HT-29 (cell line): Measurements from ENCODE around the gene GPR158. TPM values are rescaled to one million over a fixed set of nuclear protein-coding genes. Genes with fewer than 3 reads are reported as not detected.

Source experiments
- DNase-seq: peaks from one replicate; pipeline ENCODE4 v3.0.0-alpha.2; 2015; ENCODE audit warnings: low spot score
- total RNA-seq: library from RNA; depleted of rRNA; stranded (reverse); fragments of >200 nt; shearing (Covaris generic); gene quantifications from 2 replicates; pipeline ENCODE4 v1.2.3, GENCODE V29; 2014

Gene GPR158
- total RNA-seq, 1 experiment from 2014 or later, result 3.1 TPM

GRCh38 chr10:25565570-25565969, 390.8 kb downstream of the GPR158 start:
- no peak for DNase-seq

DNA sequence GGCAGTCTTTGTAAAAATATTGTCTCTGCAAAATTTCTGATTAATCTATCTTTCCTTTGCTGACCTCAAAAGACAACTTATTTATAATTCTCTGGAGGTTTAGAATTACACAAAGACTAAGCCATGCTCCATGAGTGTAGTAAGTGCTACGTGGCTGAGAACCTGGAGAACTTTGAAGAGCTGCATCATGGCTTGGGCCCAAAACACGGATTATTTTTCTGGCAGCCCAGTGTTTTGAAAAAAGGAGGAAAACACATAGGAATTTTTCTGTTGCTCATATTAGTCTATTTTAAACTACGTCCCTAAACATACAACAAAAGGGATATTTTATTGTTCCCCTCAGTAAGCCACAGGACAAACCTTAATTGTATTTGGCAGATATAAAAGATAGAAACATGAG, 398.5 kb downstream of the GPR158 start:
- DNase-seq, result no peak

DNA sequence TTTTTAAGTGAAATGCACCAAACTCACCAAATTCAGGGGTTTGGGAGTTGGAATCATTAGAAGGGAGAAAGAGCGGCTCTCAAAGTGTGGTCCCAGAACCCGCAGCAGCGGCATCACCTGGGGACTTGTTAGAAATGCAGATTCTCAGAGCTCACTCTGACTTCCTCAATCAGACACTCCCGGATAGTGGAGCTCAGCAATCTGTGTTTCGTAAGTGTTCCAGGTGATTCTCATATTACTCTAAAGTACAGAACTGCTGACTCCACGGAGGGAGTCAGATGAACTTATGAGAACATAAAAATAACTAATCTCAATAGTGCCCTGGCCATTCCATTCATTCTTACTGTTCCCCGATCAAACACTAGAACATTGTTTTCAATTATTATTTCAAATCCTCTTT, 400.5 kb downstream of the GPR158 start:
- no peak for DNase-seq

DNA sequence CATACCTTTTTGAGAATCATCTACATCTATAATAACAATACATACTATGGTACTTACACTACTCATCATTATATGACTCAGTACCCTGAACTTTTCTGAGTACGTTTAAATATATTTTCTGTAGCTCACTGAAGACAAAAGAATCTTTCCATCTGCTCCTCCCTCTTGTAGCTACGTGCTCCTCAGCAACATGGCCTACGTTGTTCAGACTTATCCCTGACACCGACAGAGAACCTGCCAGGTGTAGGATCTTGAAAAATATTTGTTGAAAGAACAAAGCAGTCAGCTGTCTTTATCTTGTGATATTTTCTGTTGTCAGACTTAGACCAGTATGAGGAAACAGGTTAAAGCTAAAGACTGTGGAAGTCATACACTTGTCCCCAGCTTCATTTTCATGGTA, 403.3 kb downstream of the GPR158 start:
- no peak for DNase-seq

- no peak for DNase-seq
These were observed 408.2 kb downstream of the GPR158 start for GRCh38 chr10:25582961-25583360.

DNA sequence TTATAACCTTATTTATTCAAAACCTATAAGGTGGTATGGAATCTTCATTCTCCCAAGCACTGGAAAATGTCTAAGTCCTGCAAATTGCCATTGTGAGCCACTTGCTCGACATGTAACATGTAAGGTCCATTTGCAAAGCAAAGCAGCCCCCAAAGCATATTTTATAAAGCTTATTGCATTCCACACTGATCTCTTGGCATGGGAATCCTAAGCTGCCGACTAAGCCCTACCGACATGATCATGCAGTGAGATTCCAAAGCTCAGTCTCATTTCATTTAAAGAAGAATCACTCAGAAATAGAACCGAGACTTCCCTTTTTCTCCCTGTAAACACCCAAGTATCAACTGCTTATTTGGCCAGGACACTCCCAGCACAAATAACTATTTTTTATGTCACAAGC, 425.9 kb downstream of the GPR158 start:
- DNase-seq, result no peak

DNA sequence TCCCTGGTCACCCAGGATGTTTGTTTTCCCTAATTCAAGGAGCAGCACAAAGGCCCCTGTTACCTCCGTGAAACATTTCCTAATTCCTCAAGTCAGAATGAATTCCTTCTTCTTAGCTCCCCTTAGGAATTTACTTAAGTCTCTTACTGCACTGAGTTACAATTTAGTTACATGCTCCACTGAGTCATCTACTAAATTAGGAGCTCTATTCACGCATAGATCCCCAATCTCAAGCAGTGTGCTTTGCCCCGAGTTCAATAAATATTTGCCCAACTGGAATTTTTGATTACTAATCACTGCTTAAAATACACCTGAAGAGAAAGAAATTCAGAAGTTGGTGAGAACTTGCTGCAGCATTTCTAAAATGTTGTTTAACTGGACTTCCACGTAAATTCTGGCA, 429.8 kb downstream of the GPR158 start:
- no peak for DNase-seq

DNA sequence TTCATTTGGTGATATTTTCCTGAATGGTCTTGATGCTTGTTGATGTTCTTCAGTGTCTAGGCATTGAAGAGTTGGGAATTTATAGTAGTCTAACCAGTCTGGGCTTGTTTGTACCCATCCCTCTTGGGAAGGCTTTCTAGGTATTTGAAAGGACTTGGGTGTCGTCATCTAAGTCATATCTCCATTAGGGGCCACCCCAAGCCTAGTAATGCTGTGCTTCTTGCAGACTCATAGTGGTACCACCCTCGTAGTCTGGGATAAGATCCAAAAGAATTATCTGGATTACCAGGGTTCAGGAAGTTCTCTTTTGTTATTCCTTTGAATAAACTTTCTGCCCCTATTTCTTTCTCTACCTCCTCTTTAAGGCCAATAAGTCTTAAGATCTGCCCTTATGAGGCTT, 439.9 kb downstream of the GPR158 start:
- DNase-seq, result no peak

DNA sequence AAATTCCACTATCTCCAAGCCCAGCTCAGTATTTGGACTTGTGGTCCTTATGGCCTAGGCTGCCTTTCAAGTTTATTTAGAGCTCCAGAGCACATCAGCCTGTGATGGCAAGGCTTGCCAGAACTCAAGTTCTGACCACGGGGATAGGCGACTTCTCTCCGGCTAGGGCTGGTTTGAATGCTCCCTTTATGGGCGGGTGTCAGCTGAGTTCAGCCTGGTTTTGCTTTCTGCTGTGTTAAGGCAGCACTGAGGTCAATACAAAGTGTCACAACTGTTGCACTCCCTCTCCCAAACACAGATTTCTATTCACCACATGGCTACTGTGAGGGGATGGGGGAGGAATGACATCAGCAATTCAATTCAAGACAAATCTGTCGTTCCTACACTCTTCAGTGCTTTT, 441.1 kb downstream of the GPR158 start:
- DNase-seq, result no peak

GRCh38 chr10:25616903-25617592, 442.2 kb downstream of the GPR158 start:
- DNase-seq, result no peak

DNA sequence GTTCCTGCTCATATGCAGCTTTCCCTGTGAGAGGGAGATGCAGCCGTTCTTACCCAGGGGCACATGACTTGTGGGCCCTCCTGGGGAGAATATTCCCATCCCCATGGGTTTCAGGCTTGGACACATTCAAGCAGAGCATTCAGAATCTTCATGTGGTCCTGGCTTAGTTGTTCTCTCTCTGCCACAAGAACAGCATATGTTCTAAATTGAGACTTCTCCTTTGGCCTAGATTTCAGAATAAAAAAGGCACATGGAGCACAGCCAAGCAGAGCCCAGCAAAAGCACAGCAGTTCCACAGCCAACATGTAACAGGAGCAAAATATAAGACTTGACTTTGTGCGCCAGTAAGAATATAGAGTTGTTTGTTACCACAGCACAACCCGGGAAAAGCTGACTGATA, 452.8 kb downstream of the GPR158 start:
- no peak for DNase-seq

DNA sequence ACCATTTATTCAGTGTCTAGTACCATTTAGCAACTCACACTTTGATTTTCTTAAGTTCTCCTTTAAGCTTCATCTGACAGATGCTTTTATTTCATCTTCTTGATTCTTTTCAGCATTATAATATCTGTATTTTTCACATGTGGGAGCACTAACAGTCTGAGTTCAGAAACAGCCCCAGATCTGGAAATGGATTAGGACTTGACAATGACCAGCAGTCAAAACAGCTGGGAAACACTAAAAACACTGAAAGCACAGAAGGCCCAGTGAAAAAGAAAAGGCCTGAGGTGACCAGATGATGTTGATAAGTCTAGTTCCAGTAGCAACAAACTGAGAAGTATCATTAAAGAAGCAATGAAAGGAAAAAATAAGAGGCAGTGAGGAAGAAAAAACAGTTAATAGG, 454.5 kb downstream of the GPR158 start:
- DNase-seq, result no peak

DNA sequence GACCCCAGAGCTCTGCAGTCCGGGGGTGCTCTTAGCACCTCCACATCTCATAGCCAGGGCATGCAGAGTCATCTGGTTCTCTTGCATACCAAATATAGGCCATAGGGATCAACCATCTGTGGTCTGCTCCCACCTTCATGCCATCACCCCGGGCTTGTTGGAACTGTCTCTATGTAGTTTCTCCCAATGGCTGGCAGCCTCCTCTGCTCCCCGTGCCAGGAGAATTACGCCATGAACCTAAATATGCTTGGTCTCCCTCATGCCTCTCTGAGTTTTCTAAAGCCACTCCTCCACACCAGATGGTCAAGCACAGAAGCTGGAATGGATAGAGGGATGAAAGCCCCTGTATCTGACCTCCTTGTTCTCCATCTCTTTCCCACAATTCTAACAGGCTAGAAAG, 456.7 kb downstream of the GPR158 start:
- DNase-seq, result no peak

GRCh38 chr10:25632802-25633201, 458.0 kb downstream of the GPR158 start:
- no peak for DNase-seq

- DNase-seq, result no peak
These were observed 458.7 kb downstream of the GPR158 start for GRCh38 chr10:25633542-25633941.

DNA sequence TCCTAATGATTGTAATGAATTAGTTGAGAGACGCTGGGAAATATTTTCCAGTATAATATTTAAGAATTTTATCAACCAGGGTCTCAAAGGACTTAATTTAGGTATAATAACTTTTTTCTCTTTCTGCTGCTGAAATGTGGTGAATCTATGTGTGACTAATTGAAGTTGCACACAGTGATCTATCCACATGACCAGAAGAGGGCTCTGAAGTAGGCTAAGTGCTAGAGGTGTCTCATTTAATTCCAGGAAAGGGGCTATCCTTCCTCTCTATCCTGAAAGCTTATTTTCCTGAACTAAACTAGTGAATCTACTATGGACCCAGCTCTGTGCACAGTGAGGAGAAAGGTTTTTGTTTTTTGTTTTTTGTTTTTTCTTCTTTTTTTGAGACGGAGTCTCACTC, 464.8 kb downstream of the GPR158 start:
- no peak for DNase-seq

DNA sequence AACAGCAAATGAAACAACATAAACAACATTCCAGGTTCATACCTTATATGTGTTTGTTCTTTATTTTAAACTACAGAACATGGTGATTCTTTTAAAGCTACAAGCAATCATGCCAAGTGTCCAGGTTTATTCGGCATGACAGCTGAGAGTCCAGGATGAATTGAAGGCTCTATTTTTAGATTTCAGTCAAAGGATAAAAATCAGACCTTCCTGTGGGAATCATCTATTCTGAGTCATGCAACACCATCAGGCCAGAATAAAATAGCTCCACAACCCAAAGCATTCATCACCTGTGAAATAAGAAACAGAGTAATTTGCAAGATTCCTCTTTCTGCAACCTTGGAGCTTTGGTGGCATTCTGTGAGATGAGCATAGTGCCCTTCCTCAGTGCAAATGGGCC, 466.8 kb downstream of the GPR158 start:
- no peak for DNase-seq

GRCh38 chr10:25642721-25643120, 467.9 kb downstream of the GPR158 start:
- no peak for DNase-seq

DNA sequence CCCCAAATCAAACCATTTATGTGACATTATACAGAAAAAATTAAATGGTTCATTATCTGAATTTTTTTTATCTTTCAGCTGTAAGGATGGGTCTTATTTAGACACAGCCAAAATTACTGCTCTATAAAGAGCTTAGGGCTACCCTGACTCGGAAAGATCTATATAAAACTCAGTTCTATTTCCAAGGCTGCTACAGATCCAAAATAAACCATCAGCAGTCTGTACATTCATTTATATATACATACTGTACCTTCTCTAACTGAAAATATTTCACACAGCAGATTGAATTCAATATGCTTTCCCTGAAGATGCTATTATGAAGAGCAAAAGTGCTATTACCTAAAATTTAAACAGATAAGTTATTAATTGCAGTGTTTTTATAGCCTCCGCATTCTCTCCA, 471.6 kb downstream of the GPR158 start:
- DNase-seq, result no peak

GRCh38 chr10:25651534-25651933, 476.7 kb downstream of the GPR158 start:
- no peak for DNase-seq
